ENCODE data around the gene RECQL5. TPM values are rescaled to one million over a fixed set of nuclear protein-coding genes. Genes with fewer than 3 reads are reported as not detected.

The RECQL5 gene
- total RNA-seq, 6 experiments from 2014 or later, result 18.7 to 22.6 (median 21.2) TPM

- Mint-ChIP-seq H3K9me3 (no peaks in the 10 kb centered on the region), H3K27ac (no peak overlapping the region), H3K27me3 (ENCODE audit: insufficient read depth) (peaks cover 11% of the 10 kb centered on the region), H3K36me3 (ENCODE audit: low read depth) (no peaks in the 10 kb centered on the region), H3K4me1 (ENCODE audit: low read depth) (no peaks in the 10 kb centered on the region), H3K4me3 (no peak overlapping the region)
- TF ChIP-seq, protein P1, sequence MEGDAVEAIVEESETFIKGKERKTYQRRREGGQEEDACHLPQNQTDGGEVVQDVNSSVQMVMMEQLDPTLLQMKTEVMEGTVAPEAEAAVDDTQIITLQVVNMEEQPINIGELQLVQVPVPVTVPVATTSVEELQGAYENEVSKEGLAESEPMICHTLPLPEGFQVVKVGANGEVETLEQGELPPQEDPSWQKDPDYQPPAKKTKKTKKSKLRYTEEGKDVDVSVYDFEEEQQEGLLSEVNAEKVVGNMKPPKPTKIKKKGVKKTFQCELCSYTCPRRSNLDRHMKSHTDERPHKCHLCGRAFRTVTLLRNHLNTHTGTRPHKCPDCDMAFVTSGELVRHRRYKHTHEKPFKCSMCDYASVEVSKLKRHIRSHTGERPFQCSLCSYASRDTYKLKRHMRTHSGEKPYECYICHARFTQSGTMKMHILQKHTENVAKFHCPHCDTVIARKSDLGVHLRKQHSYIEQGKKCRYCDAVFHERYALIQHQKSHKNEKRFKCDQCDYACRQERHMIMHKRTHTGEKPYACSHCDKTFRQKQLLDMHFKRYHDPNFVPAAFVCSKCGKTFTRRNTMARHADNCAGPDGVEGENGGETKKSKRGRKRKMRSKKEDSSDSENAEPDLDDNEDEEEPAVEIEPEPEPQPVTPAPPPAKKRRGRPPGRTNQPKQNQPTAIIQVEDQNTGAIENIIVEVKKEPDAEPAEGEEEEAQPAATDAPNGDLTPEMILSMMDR (IDR thresholded peaks at IDR 0.05), result no peak
- DNase-seq, result no peak
Measured at GRCh38 chr17:75611851-75612429, 55.0 kb downstream of the RECQL5 start.

GRCh38 chr17:75610103-75610984 lies 56.6 kb downstream of the RECQL5 start:
- TF ChIP-seq, protein P1 (IDR thresholded peaks at IDR 0.05), result no peak
- peaks cover 12% of the 10 kb centered on the region for H3K27me3 Mint-ChIP-seq (ENCODE audit: insufficient read depth)

GRCh38 chr17:75607086-75607485 lies 59.9 kb downstream of the RECQL5 start:
- DNase-seq, result no peak
- H3K4me1 Mint-ChIP-seq (ENCODE audit: low read depth), result no peaks in the 10 kb centered on the region; the same call in 1 of the 2 replicates
- H3K36me3 Mint-ChIP-seq (ENCODE audit: low read depth), result no peaks in the 10 kb centered on the region
- H3K9me3 Mint-ChIP-seq, result no peaks in the 10 kb centered on the region
- no peak overlapping the region for H3K4me3 Mint-ChIP-seq
- peaks cover 15% of the 10 kb centered on the region for H3K27me3 Mint-ChIP-seq (ENCODE audit: insufficient read depth)
- H3K27ac Mint-ChIP-seq, result no peak overlapping the region
- TF ChIP-seq, protein P1 (IDR thresholded peaks at IDR 0.05), result no peak

More at GRCh38 chr17:75610103-75610984, 56.6 kb downstream of the RECQL5 start:
- no peak overlapping the region for H3K27ac Mint-ChIP-seq
- H3K4me3 Mint-ChIP-seq, result no peak overlapping the region
- no peak for DNase-seq
- no peaks in the 10 kb centered on the region for H3K9me3 Mint-ChIP-seq
- no peaks in the 10 kb centered on the region for H3K4me1 Mint-ChIP-seq (ENCODE audit: low read depth)
- no peaks in the 10 kb centered on the region for H3K36me3 Mint-ChIP-seq (ENCODE audit: low read depth)

DNA sequence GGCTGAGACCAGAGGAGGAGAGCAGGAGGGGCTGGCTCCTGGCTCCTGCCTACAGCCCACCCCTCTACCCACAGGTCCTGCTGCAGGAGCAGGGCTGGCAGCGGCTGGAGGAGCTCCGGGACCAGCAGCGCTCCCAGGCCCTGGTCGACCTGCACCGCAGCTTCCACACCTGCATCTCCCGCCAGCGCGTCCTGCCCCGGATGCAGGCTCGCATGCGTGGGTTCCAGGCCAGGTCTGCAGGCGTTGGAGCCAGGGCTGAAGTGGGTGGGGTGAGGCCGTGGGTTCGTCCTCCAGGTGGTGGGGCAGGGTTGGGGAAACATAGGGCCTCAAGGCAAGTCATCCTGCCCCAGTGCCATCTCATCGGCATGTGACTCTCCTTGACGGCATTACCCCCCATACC lies 61.2 kb downstream of the RECQL5 start:
- H3K4me1 Mint-ChIP-seq (ENCODE audit: low read depth), result no peaks in the 10 kb centered on the region; the same call in 1 of the 2 replicates
- H3K36me3 Mint-ChIP-seq (ENCODE audit: low read depth), result no peaks in the 10 kb centered on the region
- H3K4me3 Mint-ChIP-seq, result no peak overlapping the region
- peaks cover 14% of the 10 kb centered on the region for H3K27me3 Mint-ChIP-seq (ENCODE audit: insufficient read depth)
- no peak overlapping the region for H3K27ac Mint-ChIP-seq
- H3K9me3 Mint-ChIP-seq, result no peaks in the 10 kb centered on the region
- TF ChIP-seq, protein P1 (IDR thresholded peaks at IDR 0.05), result no peak
- no peak for DNase-seq

- Mint-ChIP-seq H3K36me3 (ENCODE audit: low read depth) (no peaks in the 10 kb centered on the region), H3K27me3 (ENCODE audit: insufficient read depth) (peaks cover 14% of the 10 kb centered on the region), H3K4me1 (ENCODE audit: low read depth) (no peaks in the 10 kb centered on the region; the same call in 1 of the 2 replicates), H3K27ac (no peak overlapping the region), H3K4me3 (no peak overlapping the region), H3K9me3 (no peaks in the 10 kb centered on the region)
- TF ChIP-seq, protein P1 (IDR thresholded peaks at IDR 0.05), result no peak
- DNase-seq, result no peak
Measured at GRCh38 chr17:75604034-75604695, 62.8 kb downstream of the RECQL5 start.

Data from HFFc6 (cell line).